Esophagus muscularis mucosa (tissue), 4 donors: ENCODE measurements around the gene DOCK4.

ENCODE experiments used
- EP300 ChIP-seq: sonication (generic); formaldehyde crosslinking; IDR thresholded peaks from one replicate; pipeline ENCODE4 v1.6.1; 2017; ENCODE audit warnings: antibody characterized with exemption
- POLR2A ChIP-seq: fragments of 450-650 bp; IDR thresholded peaks from one replicate; pipeline ENCODE4 v1.6.1; 2017; ENCODE audit warnings: antibody characterized with exemption, moderate library complexity, mild to moderate bottlenecking, low read depth
- TF ChIP-seq, protein P1 (sequence below), 3 experiments: fragments of 200-600 bp in 2 of 3; fragments of 450-650 bp in 1 of 3; sonication (generic) in 2 of 3; IDR thresholded peaks; one replicate each; pipeline ENCODE4 v1.5.1; 2017 to 2019; ENCODE audit warnings: antibody characterized with exemption in 3 of 3, mild to moderate bottlenecking in 2 of 3, moderate library complexity in 1 of 3

GRCh38 chr7:112118581-112119566, 87.3 kb downstream of the DOCK4 start:
- TF ChIP-seq, protein P1, sequence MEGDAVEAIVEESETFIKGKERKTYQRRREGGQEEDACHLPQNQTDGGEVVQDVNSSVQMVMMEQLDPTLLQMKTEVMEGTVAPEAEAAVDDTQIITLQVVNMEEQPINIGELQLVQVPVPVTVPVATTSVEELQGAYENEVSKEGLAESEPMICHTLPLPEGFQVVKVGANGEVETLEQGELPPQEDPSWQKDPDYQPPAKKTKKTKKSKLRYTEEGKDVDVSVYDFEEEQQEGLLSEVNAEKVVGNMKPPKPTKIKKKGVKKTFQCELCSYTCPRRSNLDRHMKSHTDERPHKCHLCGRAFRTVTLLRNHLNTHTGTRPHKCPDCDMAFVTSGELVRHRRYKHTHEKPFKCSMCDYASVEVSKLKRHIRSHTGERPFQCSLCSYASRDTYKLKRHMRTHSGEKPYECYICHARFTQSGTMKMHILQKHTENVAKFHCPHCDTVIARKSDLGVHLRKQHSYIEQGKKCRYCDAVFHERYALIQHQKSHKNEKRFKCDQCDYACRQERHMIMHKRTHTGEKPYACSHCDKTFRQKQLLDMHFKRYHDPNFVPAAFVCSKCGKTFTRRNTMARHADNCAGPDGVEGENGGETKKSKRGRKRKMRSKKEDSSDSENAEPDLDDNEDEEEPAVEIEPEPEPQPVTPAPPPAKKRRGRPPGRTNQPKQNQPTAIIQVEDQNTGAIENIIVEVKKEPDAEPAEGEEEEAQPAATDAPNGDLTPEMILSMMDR (IDR thresholded peaks at IDR 0.05): no peak
- TF ChIP-seq POLR2A (no peak), EP300 (no peak)
